ENCODE measurements around the gene ESYT1. TPM values are rescaled to one million over a fixed set of nuclear protein-coding genes. Genes with fewer than 3 reads are reported as not detected.

Gene ESYT1
- total and polyA plus RNA-seq, 9 of the 15 experiments (the other 6 are each of a cell fraction or from before 2014, with no cell fraction given), result 132 to 420 (median 164) TPM

DNA sequence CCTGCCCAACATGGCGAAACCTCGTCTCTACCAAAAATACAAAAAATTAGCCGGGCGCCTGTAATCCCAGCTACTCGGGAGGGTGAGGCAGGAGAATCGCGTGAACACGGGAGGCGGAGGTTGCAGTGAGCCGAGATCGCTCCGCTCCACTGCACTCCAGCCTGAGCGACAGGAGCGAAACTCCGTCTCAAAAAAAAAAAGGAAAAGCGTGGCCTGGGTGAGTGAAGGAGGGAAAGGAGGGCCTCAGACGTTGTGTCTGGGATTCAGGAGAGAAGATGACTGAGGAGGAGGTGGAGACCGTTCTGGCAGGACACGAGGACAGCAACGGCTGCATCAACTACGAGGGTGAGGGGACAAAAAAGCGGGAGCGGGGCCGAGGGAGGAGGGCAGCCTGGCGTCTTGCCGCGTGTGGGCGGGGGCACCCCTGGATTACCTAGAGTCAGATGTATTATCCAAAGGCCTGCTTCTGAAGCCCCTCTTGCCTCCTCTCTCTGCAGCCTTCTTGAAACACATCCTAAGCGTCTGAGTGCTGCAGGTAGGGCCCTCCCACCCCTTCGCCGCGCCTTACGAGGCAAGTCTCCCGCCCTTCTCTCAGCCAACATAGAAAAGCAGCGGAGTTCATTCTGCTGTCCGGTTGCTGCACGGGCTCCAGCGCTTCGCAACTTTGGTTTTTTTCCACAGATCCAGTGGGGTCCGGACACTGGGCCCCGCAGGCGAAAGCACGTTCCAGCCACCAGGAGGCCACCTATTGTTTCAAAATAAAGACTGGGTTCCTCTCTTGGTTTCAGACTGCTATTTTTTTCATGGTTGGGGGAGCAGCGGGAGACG lies 29.3 kb downstream of the ESYT1 start (continued):
- no peak for TF ChIP-seq TGIF2 (CRISPR knock-in tag; IDR thresholded peaks at IDR 0.05)
- peak; percentile 3 for TF ChIP-seq ZFP36 (IDR thresholded peaks at IDR 0.05; ENCODE audit: low read depth, low read length, partially characterized antibody)
- TF ChIP-seq ZFX (CRISPR knock-in tag; IDR thresholded peaks at IDR 0.05), result no peak
- TF ChIP-seq TAF9B (IDR thresholded peaks at IDR 0.05; ENCODE audit: partially characterized antibody), result no peak
- TF ChIP-seq, protein P1, sequence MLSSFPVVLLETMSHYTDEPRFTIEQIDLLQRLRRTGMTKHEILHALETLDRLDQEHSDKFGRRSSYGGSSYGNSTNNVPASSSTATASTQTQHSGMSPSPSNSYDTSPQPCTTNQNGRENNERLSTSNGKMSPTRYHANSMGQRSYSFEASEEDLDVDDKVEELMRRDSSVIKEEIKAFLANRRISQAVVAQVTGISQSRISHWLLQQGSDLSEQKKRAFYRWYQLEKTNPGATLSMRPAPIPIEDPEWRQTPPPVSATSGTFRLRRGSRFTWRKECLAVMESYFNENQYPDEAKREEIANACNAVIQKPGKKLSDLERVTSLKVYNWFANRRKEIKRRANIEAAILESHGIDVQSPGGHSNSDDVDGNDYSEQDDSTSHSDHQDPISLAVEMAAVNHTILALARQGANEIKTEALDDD (IDR thresholded peaks at IDR 0.05), result no peak; the same call in 1 of the 2 replicates
- no peak for TF ChIP-seq CAMTA2 (CRISPR knock-in tag; conservative IDR thresholded peaks at IDR 0.05)
- TF ChIP-seq ZNF668 (CRISPR knock-in tag; IDR thresholded peaks at IDR 0.05), result no peak
- no peak for TF ChIP-seq EHMT2 (IDR thresholded peaks at IDR 0.05)
- no peak for TF ChIP-seq GTF2F1 (IDR thresholded peaks at IDR 0.05; ENCODE audit: low read depth, low read length)
- TF ChIP-seq, protein P2, sequence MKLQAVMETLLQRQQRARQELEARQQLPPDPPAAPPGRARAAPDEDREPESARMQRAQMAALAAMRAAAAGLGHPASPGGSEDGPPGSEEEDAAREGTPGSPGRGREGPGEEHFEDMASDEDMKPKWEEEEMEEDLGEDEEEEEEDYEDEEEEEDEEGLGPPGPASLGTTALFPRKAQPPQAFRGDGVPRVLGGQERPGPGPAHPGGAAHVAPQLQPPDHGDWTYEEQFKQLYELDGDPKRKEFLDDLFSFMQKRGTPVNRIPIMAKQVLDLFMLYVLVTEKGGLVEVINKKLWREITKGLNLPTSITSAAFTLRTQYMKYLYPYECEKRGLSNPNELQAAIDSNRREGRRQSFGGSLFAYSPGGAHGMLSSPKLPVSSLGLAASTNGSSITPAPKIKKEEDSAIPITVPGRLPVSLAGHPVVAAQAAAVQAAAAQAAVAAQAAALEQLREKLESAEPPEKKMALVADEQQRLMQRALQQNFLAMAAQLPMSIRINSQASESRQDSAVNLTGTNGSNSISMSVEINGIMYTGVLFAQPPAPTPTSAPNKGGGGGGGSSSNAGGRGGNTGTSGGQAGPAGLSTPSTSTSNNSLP (IDR thresholded peaks at IDR 0.05; ENCODE audit: borderline replicate concordance, low read depth, low read length), result no peak
- no peak for TF ChIP-seq MECOM (CRISPR knock-in tag; IDR thresholded peaks at IDR 0.05)
- TF ChIP-seq ZBED1 (IDR thresholded peaks at IDR 0.05), result no peak
- TF ChIP-seq, protein P3, sequence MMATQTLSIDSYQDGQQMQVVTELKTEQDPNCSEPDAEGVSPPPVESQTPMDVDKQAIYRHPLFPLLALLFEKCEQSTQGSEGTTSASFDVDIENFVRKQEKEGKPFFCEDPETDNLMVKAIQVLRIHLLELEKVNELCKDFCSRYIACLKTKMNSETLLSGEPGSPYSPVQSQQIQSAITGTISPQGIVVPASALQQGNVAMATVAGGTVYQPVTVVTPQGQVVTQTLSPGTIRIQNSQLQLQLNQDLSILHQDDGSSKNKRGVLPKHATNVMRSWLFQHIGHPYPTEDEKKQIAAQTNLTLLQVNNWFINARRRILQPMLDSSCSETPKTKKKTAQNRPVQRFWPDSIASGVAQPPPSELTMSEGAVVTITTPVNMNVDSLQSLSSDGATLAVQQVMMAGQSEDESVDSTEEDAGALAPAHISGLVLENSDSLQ (IDR thresholded peaks at IDR 0.05), result peak; percentile 44; the same call in 1 of the 2 replicates
- TF ChIP-seq SP2 (IDR thresholded peaks at IDR 0.05; ENCODE audit: extremely low read depth, low read depth, low read length, poor library complexity, severe bottlenecking), result no peak
- TF ChIP-seq MEIS2 (IDR thresholded peaks at IDR 0.05; ENCODE audit: partially characterized antibody), result no peak
- TF ChIP-seq NCOA4 (IDR thresholded peaks at IDR 0.05; ENCODE audit: partially characterized antibody), result no peak
- TF ChIP-seq TAF1 (IDR thresholded peaks at IDR 0.05; ENCODE audit: control insufficient read depth, extremely low read depth, insufficient read depth, low read length, severe bottlenecking), result no peak
- TF ChIP-seq POLR3G (IDR thresholded peaks at IDR 0.05; ENCODE audit: extremely low read depth, insufficient read length, insufficient replicate concordance), result no peak
- peak; percentile 20; the same call in 1 of the 2 replicates for TF ChIP-seq PHF8 (IDR thresholded peaks at IDR 0.05; ENCODE audit: borderline replicate concordance, low read length)
- TF ChIP-seq, protein P4, sequence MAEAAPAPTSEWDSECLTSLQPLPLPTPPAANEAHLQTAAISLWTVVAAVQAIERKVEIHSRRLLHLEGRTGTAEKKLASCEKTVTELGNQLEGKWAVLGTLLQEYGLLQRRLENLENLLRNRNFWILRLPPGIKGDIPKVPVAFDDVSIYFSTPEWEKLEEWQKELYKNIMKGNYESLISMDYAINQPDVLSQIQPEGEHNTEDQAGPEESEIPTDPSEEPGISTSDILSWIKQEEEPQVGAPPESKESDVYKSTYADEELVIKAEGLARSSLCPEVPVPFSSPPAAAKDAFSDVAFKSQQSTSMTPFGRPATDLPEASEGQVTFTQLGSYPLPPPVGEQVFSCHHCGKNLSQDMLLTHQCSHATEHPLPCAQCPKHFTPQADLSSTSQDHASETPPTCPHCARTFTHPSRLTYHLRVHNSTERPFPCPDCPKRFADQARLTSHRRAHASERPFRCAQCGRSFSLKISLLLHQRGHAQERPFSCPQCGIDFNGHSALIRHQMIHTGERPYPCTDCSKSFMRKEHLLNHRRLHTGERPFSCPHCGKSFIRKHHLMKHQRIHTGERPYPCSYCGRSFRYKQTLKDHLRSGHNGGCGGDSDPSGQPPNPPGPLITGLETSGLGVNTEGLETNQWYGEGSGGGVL (CRISPR knock-in tag; IDR thresholded peaks at IDR 0.05), result no peak
- TF ChIP-seq ZNF41 (CRISPR knock-in tag; conservative IDR thresholded peaks at IDR 0.05), result no peak
- no peak for TF ChIP-seq COPS2 (conservative IDR thresholded peaks at IDR 0.05)
- TF ChIP-seq CXXC5 (CRISPR knock-in tag; IDR thresholded peaks at IDR 0.05), result peak; percentile 22; the same call in 1 of the 2 replicates
- TF ChIP-seq SMAD2 (IDR thresholded peaks at IDR 0.05; ENCODE audit: low read depth, low read length), result no peak

Measured in K562 (cell line).